OCI-LY7 (cell line): ENCODE results near the gene BBS5. TPM values are rescaled to one million over a fixed set of nuclear protein-coding genes. Genes with fewer than 3 reads are reported as not detected.
"Not testable (repeated sequence)": the region's sequence is repeated elsewhere in the genome, so short reads cannot be mapped to it uniquely, and the experiment has no call there.

Source experiments
- BruUV-seq: library from RNA; stranded (reverse); fragments of 400-500 nt; replicated peaks from 2 replicates; lab custom pipeline; 2021; lab: Mats Ljungman, UMichigan
- CTCF ChIA-PET: fragments of 300-600 bp; sonication (Branson Sonifier 250); formaldehyde crosslinking; loops from one replicate; lab custom pipeline; 2022; ENCODE audit warnings: antibody characterized with exemption; ENCODE audit not compliant: unreplicated experiment; lab: Charles Lee
- POLR2A ChIA-PET: fragments of 300-600 bp; sonication (Branson Sonifier 250); formaldehyde crosslinking; loops from one replicate; lab custom pipeline; 2022; ENCODE audit warnings: antibody characterized with exemption; lab: Charles Lee
- DNase-seq: peaks from one replicate; pipeline ENCODE4 v3.0.0-alpha.2; 2015; ENCODE audit warnings: low spot score
- H2AFZ ChIP-seq: fragments of 200-600 bp; sonication (generic), shearing (Covaris generic); 2 replicates; pipeline ENCODE4 v1.6.1; 2014; ENCODE audit warnings: mild to moderate bottlenecking, antibody characterized with exemption, low read length, moderate library complexity
- H3K27ac ChIP-seq: fragments of 200-600 bp; sonication (generic); 2 replicates; pipeline ENCODE4 v1.5.1; 2014; ENCODE audit warnings: mixed run types, low read depth, mild to moderate bottlenecking, moderate library complexity, low read length, inconsistent platforms; ENCODE audit not compliant: poor library complexity, severe bottlenecking
- H3K36me3 ChIP-seq: fragments of 200-600 bp; sonication (generic); 2 replicates; pipeline ENCODE4 v1.6.1; 2014; ENCODE audit warnings: mild to moderate bottlenecking, antibody characterized with exemption, low read length, moderate library complexity, mixed read lengths; ENCODE audit not compliant: insufficient read depth
- H3K4me1 ChIP-seq: fragments of 200-600 bp; sonication (generic); 2 replicates; pipeline ENCODE4 v1.5.1; 2014; ENCODE audit warnings: mild to moderate bottlenecking, low read length; ENCODE audit not compliant: insufficient read depth, poor library complexity, severe bottlenecking
- H3K4me2 ChIP-seq: fragments of 200-600 bp; sonication (generic); 2 replicates; pipeline ENCODE4 v1.6.1; 2014; ENCODE audit warnings: mild to moderate bottlenecking, low read length
- H3K4me3 ChIP-seq: fragments of 200-600 bp; sonication (generic); 2 replicates; pipeline ENCODE4 v1.5.1; 2014; ENCODE audit warnings: mild to moderate bottlenecking, low read depth, low read length; ENCODE audit not compliant: poor library complexity, severe bottlenecking
- H3K79me2 ChIP-seq: fragments of 200-600 bp; sonication (generic); 2 replicates; pipeline ENCODE4 v1.6.1; 2016; ENCODE audit warnings: low read depth, mild to moderate bottlenecking, low read length, moderate library complexity, mixed read lengths; ENCODE audit not compliant: insufficient read depth
- H3K9me2 ChIP-seq: fragments of 200-600 bp; sonication (generic); 2 replicates; pipeline ENCODE4 v1.6.1; 2016; ENCODE audit warnings: mild to moderate bottlenecking, low read length, mixed read lengths; ENCODE audit not compliant: insufficient read depth
- H3K9me3 ChIP-seq: fragments of 200-600 bp; sonication (generic); 2 replicates; pipeline ENCODE4 v1.6.1; 2014; ENCODE audit warnings: mild to moderate bottlenecking, mixed run types, low read length, mixed read lengths
- H4K20me1 ChIP-seq: fragments of 200-600 bp; sonication (generic); 2 replicates; pipeline ENCODE4 v1.6.1; 2014; ENCODE audit warnings: mild to moderate bottlenecking, antibody characterized with exemption, low read length, moderate library complexity, mixed read lengths; ENCODE audit not compliant: insufficient read depth
- EZH2phosphoT487 ChIP-seq: fragments of 200-600 bp; sonication (generic); IDR thresholded peaks from 2 replicates; pipeline ENCODE4 v1.6.1; 2018; ENCODE audit warnings: low read depth, borderline replicate concordance, mild to moderate bottlenecking, mixed run types, antibody characterized with exemption, low read length, moderate library complexity, mixed read lengths
- intact Hi-C: fragments of 100-400 bp; cut with micrococcal nuclease; formaldehyde crosslinking; loops from one replicate; pipeline ENCODE4 v1.10.0; 2022; ENCODE audit not compliant: unreplicated experiment
- total RNA-seq, 2 experiments: library from RNA; depleted of rRNA in 1 of 2; stranded (reverse); fragments of >200 nt in 1 of 2; shearing (Covaris generic) in 1 of 2; gene quantifications; 2 replicates each; pipeline ENCODE4 v1.2.3, GENCODE V29; 2014 to 2022
- TF ChIP-seq, protein P1 (sequence below): fragments of 200-600 bp; sonication (generic); conservative IDR thresholded peaks from 2 replicates; pipeline ENCODE4 v1.5.1; 2014; ENCODE audit warnings: mild to moderate bottlenecking, antibody characterized with exemption, low read length, moderate library complexity, mixed read lengths

Gene BBS5
- total RNA-seq, 2 experiments from 2014 or later: 0.11 to 0.13 TPM

DNA sequence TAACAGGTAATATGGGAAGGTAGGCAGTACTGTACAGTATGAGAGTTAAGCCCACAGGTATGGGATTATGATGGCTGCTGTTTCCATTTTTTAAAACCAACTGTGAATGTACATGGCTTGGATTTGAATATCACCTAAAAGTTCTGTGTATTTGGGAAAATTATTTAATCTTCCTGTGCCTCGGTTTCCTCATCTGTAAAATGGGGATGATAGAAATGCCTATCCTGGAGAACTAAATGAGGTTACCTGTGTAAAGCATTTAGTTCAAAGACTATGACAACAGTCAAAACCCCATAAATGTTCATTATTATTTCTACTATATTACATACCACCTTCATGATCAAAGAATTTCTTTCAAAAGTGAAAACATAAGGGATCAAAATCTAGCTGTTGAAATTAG, 33.8 kb downstream of the BBS5 start:
- Histone ChIP-seq H3K36me3 (no peaks in the 10 kb centered on the region), H3K4me1 (no peaks in the 10 kb centered on the region), H3K27ac (no peak overlapping the region), H3K9me3 (no peaks in the 10 kb centered on the region), H3K79me2 (no peaks in the 10 kb centered on the region), H3K4me3 (no peak overlapping the region), H2AFZ (no peak overlapping the region), H3K4me2 (no peak overlapping the region), H4K20me1 (no peaks in the 10 kb centered on the region), H3K9me2 (no peaks in the 10 kb centered on the region)
- ChIA-PET POLR2A (no interaction called here), CTCF (no interaction called here)
- TF ChIP-seq, protein P1, sequence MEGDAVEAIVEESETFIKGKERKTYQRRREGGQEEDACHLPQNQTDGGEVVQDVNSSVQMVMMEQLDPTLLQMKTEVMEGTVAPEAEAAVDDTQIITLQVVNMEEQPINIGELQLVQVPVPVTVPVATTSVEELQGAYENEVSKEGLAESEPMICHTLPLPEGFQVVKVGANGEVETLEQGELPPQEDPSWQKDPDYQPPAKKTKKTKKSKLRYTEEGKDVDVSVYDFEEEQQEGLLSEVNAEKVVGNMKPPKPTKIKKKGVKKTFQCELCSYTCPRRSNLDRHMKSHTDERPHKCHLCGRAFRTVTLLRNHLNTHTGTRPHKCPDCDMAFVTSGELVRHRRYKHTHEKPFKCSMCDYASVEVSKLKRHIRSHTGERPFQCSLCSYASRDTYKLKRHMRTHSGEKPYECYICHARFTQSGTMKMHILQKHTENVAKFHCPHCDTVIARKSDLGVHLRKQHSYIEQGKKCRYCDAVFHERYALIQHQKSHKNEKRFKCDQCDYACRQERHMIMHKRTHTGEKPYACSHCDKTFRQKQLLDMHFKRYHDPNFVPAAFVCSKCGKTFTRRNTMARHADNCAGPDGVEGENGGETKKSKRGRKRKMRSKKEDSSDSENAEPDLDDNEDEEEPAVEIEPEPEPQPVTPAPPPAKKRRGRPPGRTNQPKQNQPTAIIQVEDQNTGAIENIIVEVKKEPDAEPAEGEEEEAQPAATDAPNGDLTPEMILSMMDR: no peak
- no peak for TF ChIP-seq EZH2phosphoT487
- no TSS peak for BruUV-seq
- no peak for DNase-seq
- intact Hi-C loops: no loop called here

DNA sequence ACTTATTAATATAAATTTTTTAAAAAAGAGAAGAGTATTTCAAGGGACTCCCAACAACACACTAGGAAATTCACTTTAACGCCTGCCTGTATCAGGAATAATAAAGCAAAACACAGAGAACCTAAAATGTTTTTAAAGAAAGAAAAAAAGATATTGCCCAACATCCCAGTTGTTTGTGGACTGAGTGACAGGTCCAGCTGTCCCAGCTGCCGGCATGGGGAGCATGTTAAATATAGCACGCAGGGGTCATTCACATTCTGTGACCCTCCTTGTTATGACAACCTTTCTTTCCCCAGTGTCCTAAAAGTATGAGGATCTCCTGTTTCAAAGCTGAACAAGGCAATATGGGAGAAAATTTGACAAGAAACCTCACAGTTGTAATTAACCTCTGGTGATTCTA, 34.6 kb downstream of the BBS5 start:
- Histone ChIP-seq H3K9me2 (no peaks in the 10 kb centered on the region), H4K20me1 (no peaks in the 10 kb centered on the region), H3K4me3 (no peak overlapping the region), H3K4me1 (no peaks in the 10 kb centered on the region), H3K36me3 (no peaks in the 10 kb centered on the region), H2AFZ (no peak overlapping the region), H3K9me3 (no peaks in the 10 kb centered on the region), H3K79me2 (no peaks in the 10 kb centered on the region), H3K4me2 (no peak overlapping the region), H3K27ac (no peak overlapping the region)
- intact Hi-C loops: no loop called here
- CTCF ChIA-PET: no interaction called here
- POLR2A ChIA-PET: no interaction called here
- no TSS peak for BruUV-seq
- TF ChIP-seq, protein P1: no peak
- TF ChIP-seq EZH2phosphoT487: no peak
- DNase-seq: no peak

DNA sequence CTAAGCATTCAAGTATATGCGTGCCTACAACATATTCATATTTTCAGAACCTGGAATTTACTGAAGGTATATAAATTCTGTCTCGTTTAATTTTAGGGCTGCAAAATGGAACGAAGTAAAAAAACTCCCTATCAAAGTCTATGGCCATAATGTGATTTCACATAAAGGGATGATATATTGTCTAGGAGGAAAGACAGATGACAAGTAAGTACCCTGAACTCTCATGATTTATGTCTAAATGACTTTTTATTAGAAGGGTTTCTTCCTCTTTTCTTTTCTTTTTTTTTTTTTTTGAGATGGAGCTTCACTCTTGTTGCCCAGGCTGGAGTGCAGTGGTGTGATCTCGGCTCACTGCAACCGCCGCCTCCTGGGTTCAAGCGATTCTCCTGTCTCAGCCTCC, 35.5 kb downstream of the BBS5 start:
- H3K4me2 ChIP-seq, H3K4me1 ChIP-seq, H3K9me2 ChIP-seq, H3K4me3 ChIP-seq, intact Hi-C loops, H3K9me3 ChIP-seq, H4K20me1 ChIP-seq, H3K27ac ChIP-seq, H2AFZ ChIP-seq, H3K79me2 ChIP-seq, DNase-seq, H3K36me3 ChIP-seq, CTCF ChIA-PET, BruUV-seq: not testable (repeated sequence)
- POLR2A ChIA-PET: interaction anchor here (0.7 kb wide), 1 partner anchor 13 kb away, joined by 3 read pairs; no protein-coding TSS in a partner anchor

DNA sequence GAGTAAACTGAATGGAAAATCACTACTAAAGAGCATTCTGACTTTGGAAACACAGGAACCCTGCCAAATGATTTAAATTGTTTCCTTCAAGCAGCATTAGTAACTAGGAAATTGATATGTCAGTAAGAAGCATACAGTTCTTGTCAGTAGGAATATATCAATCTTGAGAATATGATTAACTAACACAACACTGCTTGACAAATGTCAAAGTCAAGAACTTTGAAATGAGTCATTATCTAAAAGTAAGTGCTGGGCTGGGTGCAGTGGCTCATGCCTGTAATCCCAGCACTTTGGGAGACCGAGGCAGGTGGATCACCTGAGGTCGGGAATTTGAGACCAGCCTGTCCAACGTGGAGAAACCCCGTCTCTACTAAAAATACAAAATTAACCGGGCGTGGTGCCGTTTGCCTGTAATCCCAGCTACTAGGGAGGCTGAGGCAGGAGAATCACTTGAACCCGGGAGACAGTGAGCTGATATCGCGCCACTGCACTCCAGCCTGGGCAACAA, 37.2 kb downstream of the BBS5 start:
- H3K4me3 ChIP-seq, H3K4me1 ChIP-seq, H3K4me2 ChIP-seq, intact Hi-C loops, H3K9me3 ChIP-seq, POLR2A ChIA-PET, H3K27ac ChIP-seq, H2AFZ ChIP-seq, H4K20me1 ChIP-seq, DNase-seq, H3K79me2 ChIP-seq, CTCF ChIA-PET, H3K36me3 ChIP-seq, BruUV-seq, H3K9me2 ChIP-seq: not testable (repeated sequence)
